ENCODE results near the gene IRF2BP1.
A peak's percentile ranks its signal among the peaks of the same experiment; 100 is the strongest.

IRF2BP1 gene, protein sequence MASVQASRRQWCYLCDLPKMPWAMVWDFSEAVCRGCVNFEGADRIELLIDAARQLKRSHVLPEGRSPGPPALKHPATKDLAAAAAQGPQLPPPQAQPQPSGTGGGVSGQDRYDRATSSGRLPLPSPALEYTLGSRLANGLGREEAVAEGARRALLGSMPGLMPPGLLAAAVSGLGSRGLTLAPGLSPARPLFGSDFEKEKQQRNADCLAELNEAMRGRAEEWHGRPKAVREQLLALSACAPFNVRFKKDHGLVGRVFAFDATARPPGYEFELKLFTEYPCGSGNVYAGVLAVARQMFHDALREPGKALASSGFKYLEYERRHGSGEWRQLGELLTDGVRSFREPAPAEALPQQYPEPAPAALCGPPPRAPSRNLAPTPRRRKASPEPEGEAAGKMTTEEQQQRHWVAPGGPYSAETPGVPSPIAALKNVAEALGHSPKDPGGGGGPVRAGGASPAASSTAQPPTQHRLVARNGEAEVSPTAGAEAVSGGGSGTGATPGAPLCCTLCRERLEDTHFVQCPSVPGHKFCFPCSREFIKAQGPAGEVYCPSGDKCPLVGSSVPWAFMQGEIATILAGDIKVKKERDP

GRCh38 chr19:45885556-45886426, at the start of gene IRF2BP1:
IRF2BP1 (minus strand) TSS chr19:45886141; CDS start chr19:45885774, 367 bp downstream.
- peak; percentile 87 for DNase-seq

DNA sequence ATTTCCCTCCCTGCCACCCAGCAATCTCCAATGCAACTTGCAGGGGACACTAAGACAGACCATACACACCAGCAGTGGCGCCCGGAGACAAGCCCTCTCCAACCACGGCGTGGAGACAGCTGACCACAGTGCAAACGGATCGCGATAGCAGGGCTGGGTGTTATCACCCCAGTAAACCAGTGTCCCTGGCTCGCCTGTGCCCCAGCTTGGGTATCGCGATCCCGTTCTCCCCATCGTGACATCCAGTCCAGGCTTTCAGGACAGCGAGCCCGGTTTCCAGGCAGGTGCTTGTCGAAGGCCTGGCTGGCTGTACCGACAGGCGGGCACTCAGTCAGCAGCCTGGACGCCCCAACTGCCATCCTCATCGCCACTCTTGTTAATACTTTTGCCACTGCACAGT, 49.3 kb upstream of the IRF2BP1 start:
- no peak for DNase-seq

DNA sequence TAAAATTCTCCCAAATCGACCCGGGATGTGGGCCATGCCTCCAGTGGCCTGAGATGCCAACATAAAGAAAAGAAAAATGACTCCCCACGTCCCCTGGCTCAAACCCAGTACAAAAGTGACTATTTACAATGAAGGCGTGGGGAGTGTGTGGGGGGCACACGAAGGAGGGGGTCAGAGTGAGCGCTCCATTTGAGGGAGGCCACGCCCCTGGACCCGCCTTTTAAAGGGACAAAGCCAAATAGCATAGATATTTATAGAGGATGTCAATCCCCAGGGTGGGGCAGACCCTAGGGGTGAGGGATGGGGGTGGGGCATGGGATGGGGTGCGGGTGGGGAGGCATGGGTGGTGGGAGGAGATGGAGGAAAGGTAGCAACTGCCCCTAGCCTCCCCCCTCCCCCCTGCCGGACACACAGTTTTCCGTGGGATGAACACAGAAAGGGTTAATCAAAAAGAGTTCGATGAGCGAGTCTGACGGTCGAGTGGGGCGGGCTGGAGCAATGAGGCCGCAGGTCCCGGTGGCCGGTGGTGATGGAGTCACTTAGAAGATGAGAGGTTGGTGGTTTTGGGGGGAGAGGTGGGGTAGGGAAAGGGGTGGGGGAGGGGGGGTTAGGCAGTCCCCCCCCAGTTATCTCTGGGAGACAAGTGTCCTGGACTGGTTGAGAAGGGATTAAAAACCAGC, 48.8 kb upstream of the IRF2BP1 start:
- no peak for DNase-seq

- no peak for DNase-seq
These were observed 47.8 kb upstream of the IRF2BP1 start for GRCh38 chr19:45933759-45934158.

DNA sequence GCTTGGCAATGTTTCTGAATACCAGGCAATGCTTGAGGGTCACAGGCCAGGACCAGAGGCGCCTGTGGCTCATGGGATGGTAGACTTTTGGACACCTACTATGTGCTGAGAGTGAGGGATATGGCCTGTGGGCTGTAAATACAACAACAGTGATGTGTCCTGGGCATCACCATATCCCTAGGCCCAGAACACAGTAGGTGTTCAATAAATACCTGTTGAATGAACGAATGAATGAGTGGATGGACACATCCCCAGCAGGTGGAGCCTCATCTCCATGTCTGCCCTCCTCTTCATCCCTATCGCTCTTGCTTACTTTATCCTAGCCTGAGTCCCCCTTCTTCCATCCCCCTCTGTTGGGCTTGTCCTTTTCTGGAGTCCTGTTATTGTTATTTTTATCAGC, 45.1 kb upstream of the IRF2BP1 start:
- DNase-seq = no peak

- DNase-seq = no peak
These were observed 43.3 kb upstream of the IRF2BP1 start for GRCh38 chr19:45929247-45929646.

DNA sequence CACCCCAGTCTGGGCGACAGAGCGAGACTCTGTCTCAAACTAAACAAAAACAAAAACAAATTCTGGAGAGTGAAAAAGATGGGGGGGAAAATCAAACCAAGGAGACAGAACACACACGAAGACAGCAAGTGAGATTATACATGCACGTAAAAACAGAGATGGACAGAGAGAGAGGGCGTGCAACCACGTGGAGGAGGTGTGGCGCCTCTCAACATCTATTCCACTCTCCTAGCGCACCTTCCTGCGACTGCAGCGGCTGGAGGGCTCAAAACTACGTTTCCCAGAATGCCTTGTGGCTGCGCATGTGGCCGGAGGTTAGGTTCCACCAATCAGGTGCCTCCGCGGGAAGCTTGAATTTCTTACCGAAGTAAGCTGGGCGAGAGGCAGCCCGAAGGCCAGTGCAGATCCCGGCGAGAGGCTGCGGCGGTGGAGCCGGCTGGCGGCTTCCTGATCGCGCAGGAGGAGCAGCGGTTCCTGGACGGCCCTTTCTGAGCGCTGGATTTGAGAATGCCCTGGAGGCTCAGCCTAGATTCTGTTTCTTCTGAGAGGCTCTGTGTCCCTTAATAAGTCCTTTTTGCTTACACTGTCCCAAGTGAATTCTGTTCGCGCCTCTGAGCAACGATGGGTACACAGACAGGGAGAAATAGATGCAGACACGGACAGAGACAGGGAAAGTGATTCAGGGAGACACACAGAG, 41.8 kb upstream of the IRF2BP1 start:
- peak; percentile 78 to 86 for DNase-seq

DNA sequence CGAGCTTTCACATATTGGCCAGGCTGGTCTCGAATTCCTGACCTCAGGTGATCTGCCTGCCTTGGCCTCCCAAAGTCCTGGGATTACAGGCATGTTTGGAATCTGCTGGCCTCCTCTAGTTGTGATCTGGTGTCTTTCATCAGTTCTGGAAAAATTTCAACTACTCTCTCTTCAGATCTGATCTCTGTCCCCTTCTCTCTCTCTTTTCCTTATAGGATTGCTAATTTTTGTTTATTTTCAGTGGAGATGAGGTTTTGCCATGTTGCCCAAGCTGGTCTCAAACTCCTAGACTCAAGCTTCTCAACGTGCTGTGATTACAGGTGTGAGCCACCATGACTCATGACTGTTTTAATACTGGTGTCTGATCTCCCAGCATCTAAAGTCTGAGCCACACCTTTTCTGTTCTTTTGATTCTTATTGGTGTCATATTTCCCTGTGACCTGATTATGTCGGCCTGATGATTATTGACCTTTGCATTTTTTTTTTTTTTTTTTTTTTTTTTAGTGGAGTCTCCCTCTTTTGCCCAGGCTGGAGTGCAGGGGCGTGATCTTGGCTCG, 39.0 kb upstream of the IRF2BP1 start:
- no peak for DNase-seq

GRCh38 chr19:45922281-45922680, 36.3 kb upstream of the IRF2BP1 start:
- no peak for DNase-seq

- no peak for DNase-seq
These were observed 34.5 kb upstream of the IRF2BP1 start for GRCh38 chr19:45920458-45920857.

DNA sequence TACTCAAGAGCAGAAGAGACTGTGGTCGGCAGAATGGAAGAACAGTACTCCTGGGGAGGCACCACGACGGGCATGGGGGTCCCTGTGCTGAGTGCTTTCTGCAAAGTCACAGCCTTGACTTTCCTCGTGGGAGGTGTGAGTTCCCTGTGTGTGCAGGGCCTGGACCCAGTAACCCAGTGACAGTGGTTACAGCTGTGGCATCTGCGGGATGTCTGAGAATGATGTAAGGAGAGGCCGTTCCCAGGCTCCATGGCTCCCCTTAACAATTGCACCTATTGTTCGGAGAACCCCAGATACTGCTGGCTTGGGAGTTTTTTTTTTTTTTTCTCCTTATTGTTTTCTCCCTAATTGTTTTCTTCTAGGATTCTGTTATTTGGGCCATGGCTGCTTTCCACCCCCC, 33.7 kb upstream of the IRF2BP1 start:
- no peak for DNase-seq

DNA sequence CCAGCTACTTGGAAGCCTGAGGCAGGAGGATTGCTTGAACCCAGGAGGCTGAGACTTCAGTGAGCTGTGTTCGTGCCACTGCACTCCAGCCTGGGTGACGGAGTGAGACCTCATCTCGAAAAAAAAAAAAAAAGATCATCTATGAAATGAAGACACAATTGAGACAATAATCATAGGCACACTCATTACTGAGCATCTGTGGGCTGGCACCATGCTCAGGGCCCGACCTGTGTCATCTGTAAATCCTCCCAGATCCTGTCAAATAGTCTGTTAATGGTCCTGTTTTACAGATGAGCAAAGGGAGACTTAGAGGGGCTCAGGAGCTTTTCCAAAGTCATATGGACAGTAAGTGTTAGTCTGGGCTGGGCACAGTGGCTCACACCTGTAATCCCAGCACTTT, 32.8 kb upstream of the IRF2BP1 start:
- DNase-seq = no peak

- DNase-seq = no peak
These were observed 31.6 kb upstream of the IRF2BP1 start for GRCh38 chr19:45917421-45918091.

DNA sequence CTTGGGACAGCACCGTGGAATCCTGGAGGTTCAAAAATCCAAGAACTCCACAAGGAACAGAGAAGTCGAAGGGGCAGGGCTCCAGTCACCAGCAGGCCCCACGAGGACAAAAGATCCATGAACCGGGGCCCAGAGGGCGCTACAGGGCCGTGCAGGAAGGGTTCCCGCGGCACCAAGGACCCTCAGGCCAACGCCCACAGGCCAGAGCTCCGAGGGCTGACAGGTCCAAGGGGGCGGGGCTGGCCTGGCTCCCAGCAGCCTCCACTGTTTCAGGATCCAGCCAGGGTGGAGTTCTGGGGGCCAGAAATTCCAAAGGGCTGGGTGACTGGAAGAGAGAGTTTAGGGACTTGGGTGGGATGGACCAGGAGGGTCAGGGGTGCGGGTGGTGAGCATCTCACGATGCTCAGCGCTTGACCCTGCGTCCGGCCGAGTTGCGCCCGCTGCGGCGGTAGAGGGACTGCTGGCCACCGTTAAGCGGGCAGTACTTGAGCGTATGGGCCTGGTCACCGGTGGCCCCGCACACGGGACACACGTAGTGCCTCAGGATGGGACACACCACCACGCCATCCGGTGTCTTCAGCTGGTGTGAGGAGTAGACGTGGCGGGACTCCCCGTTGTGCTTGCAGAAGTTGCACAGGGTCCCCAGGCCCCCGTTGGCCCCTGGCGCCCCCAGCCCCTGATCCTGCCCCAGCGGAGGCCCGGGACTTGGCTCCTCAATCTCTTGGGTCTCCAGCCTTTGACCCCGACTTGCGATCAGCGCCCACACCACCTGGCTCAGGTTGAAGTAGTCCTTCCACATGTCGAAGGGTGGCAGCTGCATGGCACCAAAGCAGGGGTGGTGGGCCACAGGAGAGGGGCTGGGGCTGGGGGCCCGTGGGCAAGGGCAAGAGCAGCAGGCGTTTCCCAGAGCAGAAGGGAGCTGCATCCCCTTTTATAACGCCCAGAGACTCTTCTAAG, 28.2 kb upstream of the IRF2BP1 start, which contains the start of gene NANOS2:
NANOS2 (minus strand) TSS at position 905 of the 957 bp plus-strand sequence; CDS start at position 820, 85 bp downstream.
- DNase-seq = no peak

GRCh38 chr19:45911291-45911690, 25.4 kb upstream of the IRF2BP1 start:
- no peak for DNase-seq

GRCh38 chr19:45908956-45909355, 23.0 kb upstream of the IRF2BP1 start:
- DNase-seq = no peak

DNA sequence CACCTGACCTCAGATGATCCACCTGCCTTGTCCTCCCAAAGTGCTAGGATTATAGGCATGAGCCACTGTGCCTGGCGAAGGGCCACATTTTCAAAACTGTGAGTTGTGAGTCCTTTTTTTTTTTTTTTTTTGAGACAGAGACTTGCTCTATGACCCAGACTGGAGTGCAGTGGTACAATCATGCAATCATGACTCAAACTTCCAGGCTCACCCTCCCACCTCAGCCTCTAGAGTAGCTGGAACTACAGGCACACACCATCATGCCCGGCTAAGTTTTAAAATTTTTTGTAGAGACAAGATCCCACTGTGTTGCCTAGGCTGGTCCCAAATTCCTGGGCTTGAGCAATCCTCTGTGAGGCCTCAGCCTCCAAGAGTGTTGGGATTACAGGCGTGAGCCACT, 20.3 kb upstream of the IRF2BP1 start:
- DNase-seq = no peak

- no peak for DNase-seq
These were observed 19.1 kb upstream of the IRF2BP1 start for GRCh38 chr19:45905011-45905410.

- DNase-seq = peak; percentile 98 to 99
These were observed 17.0 kb upstream of the IRF2BP1 start for GRCh38 chr19:45902651-45903625.

Measured in activated CD4-positive, alpha-beta T cell treated with anti-CD3 and anti-CD28 coated beads for 4 hours (primary cell).